NCI-H345 treated with DMSO at 0.1 percent for 48 hours (cell line): ENCODE results near the gene RNF10.
"Not testable (repeated sequence)": the region's sequence is repeated elsewhere in the genome, so short reads cannot be mapped to it uniquely, and the experiment has no call there.

ENCODE experiments used
- DNase-seq: peaks from one replicate; lab custom pipeline; 2025; ENCODE audit not compliant: unreplicated experiment; lab: John Stamatoyannopoulos, UW

Gene RNF10

GRCh38 chr12:120574106-120574505 lies 40.0 kb downstream of the RNF10 start:
- no peak for DNase-seq

- DNase-seq: no peak
Observed at GRCh38 chr12:120579179-120579578, 45.0 kb downstream of the RNF10 start.

DNA sequence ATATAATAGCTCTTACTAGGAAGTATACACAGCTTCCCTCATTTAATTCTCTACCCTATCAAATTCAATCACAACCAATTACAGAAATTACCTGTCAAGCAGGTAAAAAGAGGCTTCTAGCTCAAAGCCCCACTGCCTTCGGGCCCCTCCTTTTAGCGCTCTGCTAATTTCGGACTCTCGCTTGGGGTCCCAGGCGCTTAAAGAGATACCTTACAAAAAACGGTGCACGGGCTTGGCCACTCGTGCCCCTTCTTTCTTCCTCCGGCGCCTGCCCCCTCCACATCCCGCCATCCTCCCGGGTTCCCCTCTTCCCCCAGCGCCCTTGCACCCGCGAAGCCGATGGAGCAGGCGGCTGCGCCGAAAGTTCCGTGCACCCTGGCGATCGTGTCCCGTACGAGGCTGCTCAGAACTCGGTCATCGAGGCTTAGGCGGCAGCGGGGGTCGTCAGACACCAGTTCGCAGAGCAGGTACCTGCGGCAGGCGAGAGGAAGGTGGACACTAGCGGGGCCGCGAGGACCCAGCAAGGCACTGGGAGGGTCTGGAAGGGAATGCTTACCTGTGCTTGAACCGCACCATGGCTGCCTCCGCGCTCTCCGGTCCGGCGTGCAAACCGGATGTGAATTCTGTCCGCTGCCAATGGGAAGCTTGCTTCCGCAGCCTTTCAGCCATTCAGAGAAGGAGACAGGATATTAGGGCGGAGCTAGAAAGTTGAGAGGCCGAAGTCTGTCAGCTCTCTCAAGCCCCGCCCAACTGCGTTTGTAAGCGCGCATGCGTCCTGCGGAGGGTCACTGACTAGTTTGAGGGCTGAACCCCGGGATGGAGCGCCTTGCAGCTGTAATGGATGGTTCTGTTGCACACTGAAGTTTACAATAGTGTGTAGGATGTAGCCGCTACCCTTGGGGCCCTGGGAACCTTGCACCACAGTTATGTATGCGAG lies 46.9 kb downstream of the RNF10 start, which contains the start of gene POP5:
Gene POP5, minus strand, starts transcription at position 616 of the 937 bp plus-strand sequence. Its CDS starts 40 bp downstream, at position 576.
- peak; percentile 99 for DNase-seq

DNA sequence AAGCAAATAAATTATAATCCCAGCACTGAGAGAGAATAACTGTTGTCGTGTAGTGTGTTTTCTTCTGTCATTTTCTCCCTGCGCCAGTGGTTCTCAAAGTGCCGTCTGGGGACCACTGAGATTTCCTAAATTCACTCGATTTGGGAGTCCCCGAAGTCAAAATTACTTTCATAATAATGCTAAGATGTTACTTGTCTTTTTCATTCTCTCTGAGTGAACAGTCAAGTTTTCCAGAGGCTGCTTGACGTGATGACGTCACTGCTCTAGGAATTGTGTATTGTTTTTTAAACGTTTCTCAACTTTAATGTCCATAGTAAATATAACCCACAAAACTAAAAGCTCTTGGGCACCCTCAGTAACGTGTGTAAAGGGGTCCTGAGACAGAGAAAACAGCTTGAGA lies 47.8 kb downstream of the RNF10 start:
- DNase-seq: no peak

DNA sequence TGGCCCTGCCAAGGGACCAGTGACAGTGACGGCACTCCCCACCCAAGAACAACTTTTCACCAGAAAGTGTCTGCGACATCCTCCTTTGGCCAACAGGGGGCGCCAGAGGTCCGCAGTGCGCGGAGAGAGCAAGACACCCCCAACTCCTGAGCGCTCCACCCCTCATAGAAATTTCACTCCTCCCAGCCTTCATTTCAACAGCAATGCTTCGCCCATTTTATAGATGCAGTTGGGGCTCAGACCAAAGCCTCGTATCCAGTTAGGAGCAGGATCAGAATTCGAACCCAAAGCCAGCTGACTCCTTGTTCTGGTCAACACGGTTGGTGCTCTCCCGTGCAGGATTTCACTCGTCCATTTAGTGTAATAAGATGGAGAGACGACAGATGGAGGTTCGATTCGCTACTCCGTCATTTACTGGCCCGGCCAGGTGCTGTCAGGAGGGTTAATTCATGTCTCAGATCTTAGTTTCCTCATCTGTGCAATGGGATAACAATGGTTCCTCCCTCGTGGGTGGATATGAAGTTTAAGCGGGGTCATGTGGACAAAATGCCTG lies 49.4 kb downstream of the RNF10 start:
- peak; percentile 47 for DNase-seq

- DNase-seq: no peak
Observed at GRCh38 chr12:120584343-120585149, 50.4 kb downstream of the RNF10 start.

DNA sequence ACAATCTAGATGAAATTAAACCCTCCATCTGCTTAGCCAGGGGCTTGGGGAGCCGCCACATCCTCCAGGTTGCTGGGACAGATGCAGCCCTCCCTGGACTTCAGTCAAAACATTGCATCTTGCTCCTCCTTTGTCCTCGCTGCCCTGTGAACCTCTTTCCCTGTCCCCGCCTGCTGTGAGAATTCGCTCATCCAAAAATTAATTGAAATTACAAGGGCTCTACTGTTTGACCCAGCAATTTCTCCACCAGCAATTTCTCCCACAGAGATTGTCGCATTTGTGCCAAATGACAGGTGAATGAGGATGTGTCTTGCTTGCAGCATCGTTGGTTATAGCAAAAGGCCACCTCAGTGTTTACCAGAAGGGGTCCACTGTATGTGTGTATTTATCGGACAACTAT lies 52.0 kb downstream of the RNF10 start:
- no peak for DNase-seq

DNA sequence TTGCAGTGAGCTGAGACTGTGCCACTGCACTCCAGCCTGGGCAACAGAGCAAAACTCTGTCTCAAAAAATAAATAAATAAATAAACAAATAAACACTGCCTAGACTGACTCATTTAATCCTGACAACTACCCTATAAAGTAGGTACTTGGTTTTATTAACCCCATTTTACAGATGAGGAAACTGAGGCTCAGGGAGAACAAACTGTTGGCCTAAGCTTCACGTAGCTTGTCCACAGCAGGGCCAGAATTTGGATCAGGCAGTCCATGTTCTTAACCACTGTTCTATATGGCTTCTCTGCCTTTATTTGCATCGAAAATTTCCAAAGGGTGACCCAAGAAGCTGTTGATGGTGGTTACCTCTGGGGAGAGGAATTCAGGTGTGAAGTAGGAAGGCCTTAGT lies 52.7 kb downstream of the RNF10 start:
- no peak for DNase-seq

GRCh38 chr12:120588371-120588770 lies 54.2 kb downstream of the RNF10 start:
- DNase-seq: no peak

- DNase-seq: no peak
Observed at GRCh38 chr12:120588948-120589930, 55.1 kb downstream of the RNF10 start.

DNA sequence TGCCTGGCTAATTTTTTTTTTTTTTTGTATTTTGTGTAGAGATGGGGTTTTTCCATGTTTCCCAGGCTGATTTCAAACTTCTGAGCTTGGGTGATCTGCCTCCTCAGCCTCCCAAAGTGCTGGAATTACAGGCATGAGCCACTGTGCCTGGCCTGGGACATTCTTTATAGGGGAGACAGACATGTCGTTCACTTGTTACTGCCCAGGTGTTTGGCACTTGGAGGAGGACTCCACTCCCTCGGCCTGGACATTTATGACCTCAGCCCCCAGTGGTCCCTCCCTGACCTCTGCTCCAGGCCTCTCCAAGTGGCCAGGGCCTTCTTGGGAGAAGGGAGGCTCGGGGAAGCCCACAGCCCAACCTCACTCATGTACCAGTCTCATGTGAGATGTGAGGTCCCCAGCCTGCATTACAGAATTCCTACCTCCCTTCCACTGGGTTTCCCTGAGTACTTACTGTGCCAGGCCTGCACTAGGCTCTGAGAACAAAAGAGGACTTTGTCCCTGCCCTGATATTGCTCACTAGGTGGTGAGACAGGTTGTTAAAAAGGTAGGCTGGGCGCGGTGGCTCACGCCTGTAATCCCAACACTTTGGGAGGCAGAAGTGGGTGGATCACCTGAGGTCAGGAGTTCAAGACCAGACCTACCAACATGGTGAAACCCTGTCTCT lies 56.7 kb downstream of the RNF10 start:
- no peak for DNase-seq

- DNase-seq: no peak
Observed at GRCh38 chr12:120592121-120593049, 58.2 kb downstream of the RNF10 start.

DNA sequence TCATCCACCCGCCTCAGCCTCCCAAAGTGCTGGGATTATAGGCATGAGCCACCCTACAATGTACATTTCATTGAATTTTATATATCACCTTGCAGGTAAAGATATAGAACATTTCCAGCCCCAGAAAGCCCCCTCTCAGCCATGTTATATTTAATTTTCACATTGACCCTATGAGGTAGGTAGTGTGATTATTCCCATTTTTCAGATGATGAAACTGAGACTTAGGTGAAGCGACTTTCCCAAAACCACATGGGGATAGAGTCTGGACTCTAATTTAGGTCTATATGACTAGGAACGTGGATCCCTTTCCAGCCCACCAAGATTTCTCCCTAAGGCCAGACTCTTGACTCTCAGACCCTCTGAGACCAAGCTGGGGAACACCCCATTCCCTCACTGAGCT lies 62.7 kb downstream of the RNF10 start:
- no peak for DNase-seq

DNA sequence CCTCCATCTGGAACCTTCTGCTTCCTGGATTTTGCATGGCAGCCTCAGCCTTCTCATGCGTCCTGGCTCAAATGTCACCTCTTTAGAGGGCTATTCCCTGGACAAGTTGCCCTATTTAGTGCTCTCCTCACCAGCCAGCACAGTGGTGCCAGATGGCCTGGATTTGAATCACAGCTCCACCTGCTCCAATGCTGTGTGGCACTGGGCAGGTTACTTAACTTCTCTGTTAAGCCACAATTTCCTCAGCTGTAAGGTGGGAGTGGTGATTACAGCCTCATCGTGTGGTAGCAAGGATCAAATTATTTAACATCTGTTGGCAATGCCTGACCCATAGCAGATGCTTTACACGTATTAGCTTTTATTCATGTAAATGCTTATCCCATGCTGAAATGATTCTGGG lies 63.7 kb downstream of the RNF10 start:
- DNase-seq: no peak

- no peak for DNase-seq
Observed at GRCh38 chr12:120598674-120599463, 64.7 kb downstream of the RNF10 start.

DNA sequence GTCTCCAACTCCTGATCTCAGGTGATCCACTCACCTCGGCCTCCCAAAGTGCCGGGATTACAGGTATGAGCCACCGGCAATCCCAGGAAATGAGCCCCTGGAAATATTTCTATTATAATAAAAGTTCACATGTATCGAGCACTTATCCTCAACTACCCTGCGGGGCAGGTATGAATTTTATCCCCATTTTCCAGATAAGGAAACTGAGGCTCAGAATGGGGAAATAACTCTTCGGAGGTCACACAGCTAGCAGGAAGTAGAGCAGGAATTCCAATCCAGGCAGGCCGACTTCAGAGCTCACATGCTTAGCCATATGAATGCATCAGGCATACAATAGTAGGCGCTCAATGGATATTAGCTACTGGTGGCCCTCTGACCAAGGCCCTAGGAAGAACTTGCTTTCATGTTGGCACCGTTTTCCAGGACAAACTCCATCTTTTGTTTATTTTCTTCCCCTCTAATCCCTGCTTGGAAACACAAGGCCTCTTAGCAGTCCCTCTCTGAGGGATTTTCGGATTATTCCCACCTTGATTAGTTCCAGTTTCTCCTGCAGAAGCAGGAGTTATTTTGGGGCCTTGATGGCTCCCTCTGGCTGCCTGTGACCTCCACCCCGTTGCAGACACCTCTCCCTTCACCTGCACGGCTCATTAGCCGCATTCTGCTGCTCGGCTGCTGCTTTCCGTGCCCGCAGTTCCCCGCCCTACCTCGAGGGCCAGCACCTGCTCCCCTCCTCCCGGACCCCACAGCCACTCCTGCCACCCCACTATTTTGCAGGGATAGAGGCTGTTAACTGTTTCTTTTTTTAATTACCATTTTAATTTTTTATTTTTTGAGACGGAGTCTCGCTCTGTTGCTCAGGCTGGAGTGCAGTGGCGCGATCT lies 65.8 kb downstream of the RNF10 start:
- DNase-seq: no peak

- DNase-seq: not testable (repeated sequence)
Observed at GRCh38 chr12:120602416-120602815, 68.3 kb downstream of the RNF10 start.
